ENCODE results near the gene GRIK5.

DNA sequence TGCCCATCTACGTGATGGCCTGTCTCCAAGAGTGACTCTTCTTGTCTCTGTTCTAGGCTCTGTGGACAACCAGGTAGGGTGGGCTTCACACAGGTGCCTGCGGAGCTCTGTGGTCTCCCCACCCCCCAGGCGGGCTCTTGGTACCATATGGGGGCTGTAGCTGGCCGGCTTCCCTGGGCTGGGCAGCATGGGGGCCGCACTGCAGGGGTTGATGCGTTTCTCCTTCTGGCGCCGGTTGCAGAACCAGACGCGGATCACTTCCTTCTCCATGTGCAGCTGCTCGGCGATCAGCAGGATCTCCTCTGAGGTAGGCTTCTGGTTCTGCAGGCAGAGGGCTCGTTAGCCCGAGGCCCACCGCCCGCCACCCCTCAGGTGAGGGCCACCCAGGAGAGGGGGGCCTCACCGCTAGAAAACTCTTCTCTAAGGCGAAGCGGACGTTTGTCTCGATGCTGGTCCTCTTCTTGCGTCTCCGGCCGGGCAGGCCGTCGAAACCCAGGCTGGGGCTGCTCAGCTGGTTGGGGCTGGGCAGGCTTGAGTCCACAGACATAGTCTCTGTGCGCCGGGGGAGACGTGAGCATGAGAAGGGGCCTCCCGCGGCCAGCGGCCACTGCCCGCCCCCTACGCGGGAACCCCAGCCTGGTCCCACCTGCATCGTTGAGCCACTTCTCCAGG is 25.3 kb upstream of the GRIK5 start:
- no peak for TF ChIP-seq YY1 (IDR thresholded peaks at IDR 0.05; ENCODE audit: insufficient read depth, insufficient read length)
- no peak for TF ChIP-seq ZNF274 (IDR thresholded peaks at IDR 0.05; ENCODE audit: low read depth, low read length)
- TF ChIP-seq SUZ12 (IDR thresholded peaks at IDR 0.05; ENCODE audit: extremely low read depth, insufficient read depth, insufficient read length) = no peak

Measured in NT2/D1 (cell line).